ENCODE measurements around the gene GNG7. TPM values are rescaled to one million over a fixed set of nuclear protein-coding genes. Genes with fewer than 3 reads are reported as not detected.

The GNG7 gene
- polyA plus RNA-seq, 1 donor (not counting 4 experiments of a cell fraction or from before 2014, with no cell fraction given): 0.01 TPM

DNA sequence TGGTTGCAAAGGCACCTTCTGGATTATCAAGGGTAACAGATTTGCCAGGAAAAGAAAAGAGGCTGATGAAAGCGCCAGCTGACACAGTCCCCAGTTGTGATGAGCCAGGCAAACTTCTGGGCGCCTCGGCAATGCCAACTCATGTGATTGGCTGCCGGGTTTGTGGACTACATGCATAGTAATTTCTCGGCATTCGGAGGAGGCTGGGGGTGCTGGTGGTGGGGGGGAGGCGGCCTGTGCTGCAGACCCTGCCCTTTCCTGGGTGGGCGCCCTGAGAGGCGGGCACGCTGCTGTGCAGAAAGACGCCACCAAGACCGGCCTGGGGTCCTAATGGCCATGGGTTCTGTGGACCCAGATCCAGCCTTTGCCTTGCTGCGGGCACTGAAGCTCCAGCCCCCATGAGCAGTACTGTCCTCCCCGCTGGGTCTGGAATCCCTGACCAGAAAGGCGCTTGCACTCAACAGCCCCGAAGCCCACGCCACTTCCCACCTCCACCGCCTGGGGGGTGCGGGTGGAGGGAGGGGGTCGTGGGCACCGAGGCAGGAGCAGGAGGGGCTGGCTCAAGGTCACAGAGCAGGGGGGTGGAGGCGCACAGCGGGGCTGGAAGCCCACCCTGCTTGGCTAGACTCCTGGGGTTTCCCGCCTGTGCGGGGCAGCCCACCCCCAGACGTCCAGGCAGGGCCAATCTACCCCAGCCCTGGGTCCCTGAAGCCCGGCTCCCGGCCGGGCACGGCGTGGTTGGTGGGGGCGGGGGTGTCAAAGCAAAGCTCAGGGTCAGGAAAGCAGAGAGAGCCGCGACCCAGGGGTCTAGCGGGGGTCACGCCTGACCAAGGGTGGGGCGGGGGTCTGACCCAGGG is 17.7 kb upstream of the GNG7 start:
- Histone ChIP-seq H3K36me3 (ENCODE audit: control insufficient read depth in 2 of 2, extremely low read depth in 1 of 2, insufficient read depth in 2 of 2, low read length in 2 of 2) (no peaks in the 10 kb centered on the region), H3K27ac (ENCODE audit: control insufficient read depth, insufficient read depth, low read length) (no peak overlapping the region), H3K4me1 (ENCODE audit: control insufficient read depth, extremely low read depth, insufficient read depth, low read length) (no peaks in the 10 kb centered on the region), H3K27me3 (ENCODE audit: control insufficient read depth, extremely low read depth, insufficient read depth, low read length) (peaks cover 35% of the 10 kb centered on the region), H3K4me3 (ENCODE audit: control insufficient read depth in 2 of 3, extremely low read depth in 1 of 3, insufficient read depth in 2 of 3, low read depth in 1 of 3, low read length in 3 of 3) (peak overlapping the region in 1 of 3 experiments; percentile 33), H3K9me1 (ENCODE audit: control insufficient read depth, extremely low read depth, insufficient read depth, low read length) (no peaks in the 10 kb centered on the region), H3K9ac (ENCODE audit: control insufficient read depth, extremely low read depth, insufficient read depth, low read length) (no peak overlapping the region), H4K20me1 (ENCODE audit: control insufficient read depth, extremely low read depth, insufficient read depth, low read length) (no peaks in the 10 kb centered on the region), H3K79me2 (ENCODE audit: control insufficient read depth, insufficient read depth, low read length) (no peaks in the 10 kb centered on the region), H3K4me2 (ENCODE audit: control insufficient read depth, extremely low read depth, insufficient read depth, low read depth, low read length) (peak overlapping the region; percentile 27), H2AFZ (ENCODE audit: control insufficient read depth, low read length) (no peak overlapping the region), H3K9me3 (ENCODE audit: control insufficient read depth, low read depth, low read length) (peaks cover 7% of the 10 kb centered on the region)
- peak; percentile 91 for TF ChIP-seq EZH2 (IDR thresholded peaks at IDR 0.05; ENCODE audit: low read length)
- TF ChIP-seq, protein P1, sequence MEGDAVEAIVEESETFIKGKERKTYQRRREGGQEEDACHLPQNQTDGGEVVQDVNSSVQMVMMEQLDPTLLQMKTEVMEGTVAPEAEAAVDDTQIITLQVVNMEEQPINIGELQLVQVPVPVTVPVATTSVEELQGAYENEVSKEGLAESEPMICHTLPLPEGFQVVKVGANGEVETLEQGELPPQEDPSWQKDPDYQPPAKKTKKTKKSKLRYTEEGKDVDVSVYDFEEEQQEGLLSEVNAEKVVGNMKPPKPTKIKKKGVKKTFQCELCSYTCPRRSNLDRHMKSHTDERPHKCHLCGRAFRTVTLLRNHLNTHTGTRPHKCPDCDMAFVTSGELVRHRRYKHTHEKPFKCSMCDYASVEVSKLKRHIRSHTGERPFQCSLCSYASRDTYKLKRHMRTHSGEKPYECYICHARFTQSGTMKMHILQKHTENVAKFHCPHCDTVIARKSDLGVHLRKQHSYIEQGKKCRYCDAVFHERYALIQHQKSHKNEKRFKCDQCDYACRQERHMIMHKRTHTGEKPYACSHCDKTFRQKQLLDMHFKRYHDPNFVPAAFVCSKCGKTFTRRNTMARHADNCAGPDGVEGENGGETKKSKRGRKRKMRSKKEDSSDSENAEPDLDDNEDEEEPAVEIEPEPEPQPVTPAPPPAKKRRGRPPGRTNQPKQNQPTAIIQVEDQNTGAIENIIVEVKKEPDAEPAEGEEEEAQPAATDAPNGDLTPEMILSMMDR (optimal IDR thresholded peaks at IDR 0.05 in 1 of 3, IDR thresholded peaks at IDR 0.05 in 1 of 3, conservative IDR thresholded peaks at IDR 0.05 in 1 of 3; ENCODE audit: extremely low read depth in 1 of 3, insufficient read depth in 2 of 3, low read length in 3 of 3): no peak
- DNase-seq (ENCODE audit: low read depth, low spot score) (no peak), FAIRE-seq (no peak)
- dilution Hi-C loops (cut with MboI; ENCODE audit: extremely low pct_ligation_motif_present, low sequenced_read_pairs): no loop called here

DNA sequence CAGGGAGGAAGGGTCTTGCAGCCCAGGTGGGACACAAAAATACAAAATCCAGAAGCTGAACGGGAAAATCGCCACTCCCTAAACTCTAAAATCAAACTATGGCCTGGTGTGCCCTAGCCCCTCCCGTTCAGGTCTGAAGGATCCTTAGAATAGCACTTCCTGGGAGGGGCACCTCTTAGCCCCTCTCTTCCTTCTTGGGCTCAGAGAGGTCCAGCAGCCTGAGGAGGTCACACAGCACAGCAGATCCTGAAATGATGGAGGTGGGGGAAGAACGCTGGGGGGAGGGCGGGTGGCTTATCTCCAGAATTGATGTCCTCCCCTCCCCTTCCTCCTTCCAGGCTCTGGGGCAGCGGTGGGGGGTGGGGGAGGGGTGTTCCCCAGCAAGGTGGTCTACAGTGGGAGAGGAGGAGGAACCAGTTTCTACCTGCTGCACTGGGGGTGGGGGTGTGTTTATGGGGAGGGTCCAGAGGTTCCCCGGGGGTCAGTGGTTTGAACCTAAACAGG is 16.8 kb upstream of the GNG7 start:
- DNase-seq (ENCODE audit: low read depth, low spot score): no peak
- Histone ChIP-seq H3K9me1 (ENCODE audit: control insufficient read depth, extremely low read depth, insufficient read depth, low read length) (no peaks in the 10 kb centered on the region), H4K20me1 (ENCODE audit: control insufficient read depth, extremely low read depth, insufficient read depth, low read length) (no peaks in the 10 kb centered on the region), H3K27me3 (ENCODE audit: control insufficient read depth, extremely low read depth, insufficient read depth, low read length) (peaks cover 35% of the 10 kb centered on the region), H3K9ac (ENCODE audit: control insufficient read depth, extremely low read depth, insufficient read depth, low read length) (no peak overlapping the region), H3K79me2 (ENCODE audit: control insufficient read depth, insufficient read depth, low read length) (no peaks in the 10 kb centered on the region), H3K36me3 (ENCODE audit: control insufficient read depth in 2 of 2, extremely low read depth in 1 of 2, insufficient read depth in 2 of 2, low read length in 2 of 2) (no peaks in the 10 kb centered on the region), H3K4me2 (ENCODE audit: control insufficient read depth, extremely low read depth, insufficient read depth, low read depth, low read length) (no peak overlapping the region), H3K9me3 (ENCODE audit: control insufficient read depth, low read depth, low read length) (peaks cover 9% of the 10 kb centered on the region), H2AFZ (ENCODE audit: control insufficient read depth, low read length) (no peak overlapping the region), H3K4me1 (ENCODE audit: control insufficient read depth, extremely low read depth, insufficient read depth, low read length) (no peaks in the 10 kb centered on the region), H3K27ac (ENCODE audit: control insufficient read depth, insufficient read depth, low read length) (no peak overlapping the region), H3K4me3 (ENCODE audit: control insufficient read depth in 2 of 3, extremely low read depth in 1 of 3, insufficient read depth in 2 of 3, low read depth in 1 of 3, low read length in 3 of 3) (no peak overlapping the region)
- dilution Hi-C loops (cut with MboI; ENCODE audit: extremely low pct_ligation_motif_present, low sequenced_read_pairs): no loop called here
- FAIRE-seq: no peak
- TF ChIP-seq EZH2 (IDR thresholded peaks at IDR 0.05; ENCODE audit: low read length): no peak
- TF ChIP-seq, protein P1 (optimal IDR thresholded peaks at IDR 0.05 in 1 of 3, IDR thresholded peaks at IDR 0.05 in 1 of 3, conservative IDR thresholded peaks at IDR 0.05 in 1 of 3; ENCODE audit: extremely low read depth in 1 of 3, insufficient read depth in 2 of 3, low read length in 3 of 3): no peak
